ENCODE results near the gene ZFP30. TPM values are rescaled to one million over a fixed set of nuclear protein-coding genes. Genes with fewer than 3 reads are reported as not detected.

Gene ZFP30
- total RNA-seq, 4 donors from 2014 or later: 8.9 to 18.0 (median 9.5) TPM

DNA sequence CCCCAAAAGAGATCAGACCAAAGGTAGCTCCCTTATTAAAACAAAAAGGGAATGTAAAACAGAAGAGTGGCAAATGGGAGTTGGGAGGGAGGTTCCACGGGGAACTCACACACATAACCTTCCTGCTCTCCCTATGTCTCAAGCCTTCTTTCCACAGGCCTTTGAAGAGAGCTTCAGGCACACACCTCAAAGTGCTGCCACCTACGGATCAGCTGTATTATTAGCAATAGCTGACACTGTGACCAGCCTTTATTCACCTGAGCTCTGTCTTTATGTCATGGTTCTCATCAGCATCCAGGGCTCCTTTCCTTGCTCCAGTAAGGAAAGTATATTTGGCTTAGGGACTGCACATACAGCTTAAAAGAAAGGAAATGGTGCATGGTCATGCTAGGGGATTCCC, 71.9 kb downstream of the ZFP30 start:
- intact Hi-C loops (cut with DNase I; ENCODE audit: low total_unique reads): no loop called here
- 73 to 79% methylated on average over 2 of the region's 2 CpGs for WGBS, 2 donors
- no peak overlapping the region for H3K4me3 ChIP-seq (ENCODE audit: low read depth, poor library complexity, severe bottlenecking)
- no peak for DNase-seq (ENCODE audit: low spot score in 2 of 2)
- TF ChIP-seq POLR2A (IDR thresholded peaks at IDR 0.05) (no peak), CTCF (IDR thresholded peaks at IDR 0.05) (no peak)

- intact Hi-C loops (cut with DNase I; ENCODE audit: low total_unique reads): no loop called here
- TF ChIP-seq CTCF (IDR thresholded peaks at IDR 0.05) (no peak), POLR2A (IDR thresholded peaks at IDR 0.05) (no peak)
- H3K4me3 ChIP-seq (ENCODE audit: low read depth, poor library complexity, severe bottlenecking): no peak overlapping the region
- DNase-seq (ENCODE audit: low spot score in 2 of 2): no peak
Measured at GRCh38 chr19:37572203-37572602, 83.1 kb downstream of the ZFP30 start.

GRCh38 chr19:37565370-37565669, 89.9 kb downstream of the ZFP30 start:
- TF ChIP-seq CTCF (IDR thresholded peaks at IDR 0.05) (no peak), POLR2A (IDR thresholded peaks at IDR 0.05) (no peak)
- intact Hi-C loops (cut with DNase I; ENCODE audit: low total_unique reads): no loop called here
- no peak overlapping the region for H3K4me3 ChIP-seq (ENCODE audit: low read depth, poor library complexity, severe bottlenecking)
- DNase-seq (ENCODE audit: low spot score in 2 of 2): no peak

DNA sequence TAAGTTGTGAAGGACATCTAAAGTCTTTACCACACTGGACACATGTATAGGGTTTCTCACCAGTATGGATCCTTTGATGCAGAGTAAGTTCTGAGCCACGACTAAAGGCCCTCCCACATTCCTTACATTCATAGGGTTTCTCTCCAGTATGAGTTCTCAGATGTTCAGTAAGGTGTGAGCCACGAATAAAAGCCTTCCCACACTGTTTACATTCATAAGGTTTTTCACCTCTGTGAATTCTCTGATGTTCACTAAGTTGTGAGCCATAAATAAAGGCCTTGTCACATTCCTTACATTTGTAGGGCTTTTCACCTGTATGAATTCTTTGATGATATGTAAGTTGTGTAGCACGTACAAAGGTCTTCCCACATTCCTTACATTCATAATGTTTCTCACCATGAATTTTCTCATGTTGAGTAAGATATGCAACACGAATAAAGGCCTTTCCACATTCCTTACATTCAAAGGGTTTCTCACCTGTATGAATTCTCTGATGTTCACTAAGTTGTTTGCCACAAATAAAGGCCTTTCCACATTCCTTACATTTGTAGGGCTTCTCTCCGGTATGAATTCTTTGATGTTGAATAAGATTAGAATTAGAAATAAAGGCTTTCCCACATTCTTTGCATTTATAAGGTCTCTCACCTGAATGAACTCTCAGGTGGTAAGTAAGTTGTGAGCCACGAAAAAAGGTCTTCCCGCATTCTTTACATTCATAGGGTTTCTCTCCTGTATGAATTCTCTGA, 90.5 kb downstream of the ZFP30 start:
- WGBS, 2 donors: 94% methylated on average over 7 of the region's 7 CpGs
- no peak overlapping the region for H3K4me3 ChIP-seq (ENCODE audit: low read depth, poor library complexity, severe bottlenecking)
- intact Hi-C loops (cut with DNase I; ENCODE audit: low total_unique reads): no loop called here
- TF ChIP-seq POLR2A (IDR thresholded peaks at IDR 0.05) (no peak), CTCF (IDR thresholded peaks at IDR 0.05) (no peak)
- no peak for DNase-seq (ENCODE audit: low spot score in 2 of 2)

Other genes with a start within 250 kb of the ZFP30 start
- 1 to 10 TPM; 1.5 to 5.3 (median 4.3) TPM for gene ZNF569, start 188.0 kb downstream of the ZFP30 start, total RNA-seq
- 1 to 10 TPM; 2.7 to 6.6 (median 6.3) TPM for gene ZNF570, start 186.1 kb downstream of the ZFP30 start, total RNA-seq
- 1 to 10 TPM; 2.2 to 5.3 (median 2.7) TPM for gene ZNF793, start 148.5 kb downstream of the ZFP30 start, total RNA-seq
- 1 to 10 TPM; 3.3 to 6.6 (median 4.5) TPM for gene ZNF571, start 60.7 kb downstream of the ZFP30 start, total RNA-seq
- gene ZNF540, start 60.6 kb downstream of the ZFP30 start, total RNA-seq: 1 to 10 TPM; 1.0 to 6.9 (median 2.0) TPM
- 1 to 10 TPM; 1.9 to 6.9 (median 6.7) TPM for gene ZNF607, start 64.3 kb upstream of the ZFP30 start, total RNA-seq
- gene ZNF573, start 124.1 kb upstream of the ZFP30 start, total RNA-seq: 1 to 10 TPM; 3.9 to 9.4 (median 6.4) TPM